Fibroblast of peridontal ligament (primary cell): ENCODE measurements around the gene KXD1.
"Not testable (repeated sequence)": the region's sequence is repeated elsewhere in the genome, so short reads cannot be mapped to it uniquely, and the experiment has no call there.

Source experiments
- DNase-seq: peaks from one replicate; pipeline ENCODE4 v3.0.0-alpha.2; 2010; ENCODE audit errors: extremely low read depth

The KXD1 gene, protein sequence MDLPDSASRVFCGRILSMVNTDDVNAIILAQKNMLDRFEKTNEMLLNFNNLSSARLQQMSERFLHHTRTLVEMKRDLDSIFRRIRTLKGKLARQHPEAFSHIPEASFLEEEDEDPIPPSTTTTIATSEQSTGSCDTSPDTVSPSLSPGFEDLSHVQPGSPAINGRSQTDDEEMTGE

GRCh38 chr19:18557411-18558201, at the start of gene KXD1:
Gene KXD1 (plus strand): TSS chr19:18557870. CDS start chr19:18562057, 4,187 bp downstream.
- peak; percentile 99 for DNase-seq

DNA sequence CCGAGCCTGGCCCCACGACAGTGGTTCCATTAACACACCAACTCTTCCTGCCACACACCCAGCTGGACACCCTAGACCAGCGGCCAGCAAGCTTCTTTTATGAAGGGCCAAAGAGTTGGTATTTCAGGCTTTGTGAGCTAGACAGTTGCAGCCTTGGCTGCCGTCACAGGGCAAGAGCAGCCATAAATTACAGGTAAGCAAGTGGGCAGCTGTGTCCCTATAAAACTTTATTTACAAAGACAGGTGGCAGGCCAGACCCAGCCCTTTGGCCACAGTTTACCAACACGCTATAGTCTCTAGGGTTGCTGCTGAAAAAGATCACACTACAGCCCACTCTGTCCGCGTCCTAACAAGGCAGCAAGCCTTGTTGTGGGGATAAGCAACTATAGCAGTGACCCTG, 49.1 kb upstream of the KXD1 start:
- no peak for DNase-seq

DNA sequence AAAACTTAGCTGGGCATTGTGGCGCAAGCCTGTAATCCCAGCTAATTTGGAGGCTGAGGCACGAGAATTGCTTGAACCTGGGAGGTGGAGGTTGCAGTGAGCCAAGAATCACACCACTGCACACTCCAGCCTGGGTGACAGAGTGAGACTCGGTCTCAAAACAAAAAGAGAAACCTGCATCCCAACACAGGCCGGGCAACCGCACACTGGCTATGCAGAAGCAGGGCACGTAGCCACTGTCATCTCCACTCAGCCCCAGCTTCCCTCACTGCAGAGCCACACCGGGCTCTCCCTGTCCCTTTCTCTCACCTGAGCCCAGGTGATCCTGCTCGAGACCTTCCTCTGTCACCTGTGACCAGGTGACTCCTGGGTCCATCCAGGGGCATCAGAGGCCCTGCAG, 47.5 kb upstream of the KXD1 start:
- DNase-seq = no peak

- no peak for DNase-seq
Observed at GRCh38 chr19:18513868-18514267, 43.8 kb upstream of the KXD1 start.

DNA sequence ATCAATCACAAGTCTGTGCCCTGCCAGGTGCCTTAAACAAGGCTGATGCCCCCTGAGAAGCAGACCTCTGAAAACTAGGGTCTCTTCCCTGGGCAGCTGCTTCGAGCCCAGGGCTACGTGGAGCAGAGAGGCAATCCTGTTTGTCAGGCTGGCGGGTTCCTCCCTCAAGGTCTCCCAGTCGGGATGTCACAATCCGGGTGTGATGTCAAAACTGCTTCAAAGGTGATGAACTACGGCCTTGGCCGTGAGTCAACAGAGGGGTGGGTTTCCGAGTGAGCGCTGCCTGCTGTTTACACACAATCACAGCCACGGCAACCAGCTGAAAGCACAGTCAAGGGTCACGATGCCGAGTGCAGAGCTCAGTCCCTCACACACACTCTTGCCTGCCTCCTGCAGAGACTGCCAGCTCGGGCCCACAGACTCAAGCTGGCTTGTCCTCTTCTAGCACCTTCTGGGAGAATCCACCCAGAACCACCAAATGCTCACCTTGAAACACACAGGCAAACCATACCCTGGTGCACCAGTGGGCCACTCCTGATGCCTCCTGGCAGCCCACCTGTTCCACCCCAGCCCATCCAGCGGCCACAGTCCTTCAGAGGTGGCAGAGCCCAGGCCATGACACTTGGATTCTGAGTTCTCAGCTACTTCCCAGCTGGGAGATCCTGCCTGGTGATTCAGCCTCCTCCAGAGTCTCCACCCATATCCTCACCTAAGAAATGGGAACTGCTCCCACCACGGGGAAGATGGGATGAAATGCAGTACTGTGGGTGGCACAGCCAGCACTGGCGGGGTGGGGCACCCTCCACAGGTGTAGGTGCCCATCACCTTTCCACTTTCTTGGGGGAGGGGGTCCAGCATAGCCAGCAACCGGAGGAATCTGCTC, 42.6 kb upstream of the KXD1 start:
- no peak for DNase-seq

DNA sequence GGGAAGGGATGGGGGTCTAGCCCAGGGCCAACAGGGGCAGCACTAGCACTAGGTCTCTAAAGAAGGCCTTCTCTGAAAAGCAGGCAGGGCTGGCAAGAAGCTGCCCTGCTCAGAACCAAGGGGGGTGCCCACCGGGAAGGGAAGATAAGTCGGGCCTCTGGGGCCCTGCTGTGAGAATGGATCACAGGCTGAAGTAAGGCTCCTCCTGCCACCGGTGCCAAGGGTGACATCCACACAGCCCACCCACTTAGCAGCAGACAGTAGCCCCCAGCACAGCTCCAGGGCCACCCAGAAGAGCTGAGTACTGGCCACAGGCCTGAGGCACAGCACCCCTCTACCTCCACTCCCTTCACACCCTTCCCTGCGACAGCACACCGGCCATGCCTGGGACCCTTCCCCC, 41.7 kb upstream of the KXD1 start:
- DNase-seq = no peak

GRCh38 chr19:18517606-18518005, 40.1 kb upstream of the KXD1 start:
- no peak for DNase-seq

DNA sequence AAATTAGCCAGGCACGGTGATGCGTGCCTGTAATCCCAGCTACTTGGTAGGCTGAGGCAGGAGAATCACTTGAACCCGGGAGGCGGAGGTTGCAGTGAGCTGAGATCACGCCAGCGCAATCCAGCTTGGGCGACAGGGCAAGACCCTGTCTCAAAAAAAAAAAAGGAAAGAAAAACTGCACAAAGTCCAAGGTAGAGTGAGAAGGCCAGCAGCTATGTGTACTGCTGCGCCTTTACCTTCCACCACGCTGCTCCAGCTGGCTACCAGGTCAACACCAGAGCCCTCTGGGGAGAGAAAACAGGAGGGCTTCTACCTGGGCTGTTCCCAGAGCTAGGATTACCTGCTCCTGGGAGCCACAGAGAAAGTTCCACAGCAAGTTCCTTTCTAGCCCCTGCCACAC, 39.0 kb upstream of the KXD1 start:
- no peak for DNase-seq

DNA sequence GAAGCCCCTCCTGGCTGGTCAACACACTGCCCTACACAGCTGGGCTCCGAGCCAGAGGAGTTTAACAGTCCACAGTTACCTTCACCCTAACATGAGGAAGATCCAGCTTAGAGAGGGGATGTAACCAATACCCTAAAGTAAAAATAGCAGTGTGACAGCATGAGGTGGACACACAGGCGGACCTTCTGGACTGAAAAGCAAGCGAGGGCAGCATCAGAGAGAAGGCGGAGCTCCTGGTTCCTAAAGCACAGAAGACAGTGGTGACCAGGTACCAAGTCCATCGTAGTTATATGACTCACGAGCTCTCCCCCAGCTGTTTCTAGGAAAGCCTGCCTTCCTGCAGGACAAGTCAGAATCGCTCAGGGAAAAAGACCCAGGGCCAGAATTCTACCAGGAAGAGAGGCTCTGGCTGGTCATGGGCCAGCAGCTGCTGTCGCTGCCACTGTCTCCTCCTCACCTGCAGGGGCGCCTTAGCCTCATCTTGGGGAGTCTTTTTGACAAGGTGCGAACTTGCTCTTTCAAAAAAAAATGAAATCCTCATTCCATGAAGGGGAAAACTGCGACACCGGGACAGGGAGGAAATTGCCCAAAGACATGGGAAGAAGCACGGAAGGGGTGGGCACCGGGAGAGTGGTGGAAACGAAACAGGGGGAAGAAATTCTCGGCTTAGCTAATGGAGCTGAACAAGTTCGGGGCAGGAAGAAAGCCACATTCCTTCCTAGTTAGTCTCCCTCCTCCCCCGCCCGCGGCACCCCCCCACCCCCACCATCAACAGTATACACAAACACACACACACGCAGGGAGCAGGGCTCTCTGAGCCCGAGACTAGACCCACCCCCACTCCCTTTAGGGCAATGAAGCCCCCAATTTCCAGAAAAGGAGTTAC, 37.5 kb upstream of the KXD1 start:
- DNase-seq = peak; percentile 74

DNA sequence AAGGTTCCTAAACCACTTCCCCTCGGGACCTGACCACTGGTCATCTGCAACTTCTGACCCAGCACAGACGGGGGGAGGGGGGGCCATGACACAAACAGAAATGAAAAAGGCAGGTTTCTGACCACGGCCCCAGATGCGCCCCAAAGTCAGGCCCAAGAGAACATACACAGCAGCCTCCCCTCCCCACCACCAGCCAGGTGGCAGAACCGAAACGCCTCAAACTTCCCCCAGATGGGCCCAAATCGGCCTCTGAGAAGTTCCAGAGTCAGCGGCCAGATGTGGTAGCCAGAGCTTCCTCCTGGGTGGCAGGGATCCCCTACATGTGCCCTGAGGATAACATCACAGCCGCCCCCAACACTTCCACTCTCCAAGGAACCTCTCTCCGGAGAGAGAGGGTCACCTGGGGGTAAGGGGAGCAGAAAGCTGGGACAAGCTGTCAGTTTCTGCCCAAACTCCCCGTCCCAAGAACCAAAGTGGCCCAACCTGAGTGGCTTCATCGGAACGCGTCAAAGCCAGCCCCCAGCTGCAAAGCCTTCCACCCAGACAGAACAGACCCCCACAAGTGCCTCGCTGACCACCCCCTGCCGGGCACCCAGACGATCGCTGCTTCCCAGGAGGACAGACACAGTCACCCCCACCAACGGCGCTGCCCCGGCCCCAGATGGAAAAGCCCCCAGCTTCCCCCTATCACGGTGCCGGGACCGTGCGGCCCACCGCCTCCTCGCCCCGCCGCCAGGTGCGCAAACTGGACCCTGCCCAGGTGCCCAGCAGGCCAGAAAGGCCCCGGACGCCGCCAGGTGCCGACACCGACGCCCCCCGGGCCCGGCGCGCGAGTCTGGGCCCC, 36.6 kb upstream of the KXD1 start:
- no peak for DNase-seq

GRCh38 chr19:18521692-18522123, 36.0 kb upstream of the KXD1 start, which contains the start of gene ELL:
Gene ELL (minus strand): TSS chr19:18522070. CDS start chr19:18522055, 15 bp downstream.
- no peak for DNase-seq

DNA sequence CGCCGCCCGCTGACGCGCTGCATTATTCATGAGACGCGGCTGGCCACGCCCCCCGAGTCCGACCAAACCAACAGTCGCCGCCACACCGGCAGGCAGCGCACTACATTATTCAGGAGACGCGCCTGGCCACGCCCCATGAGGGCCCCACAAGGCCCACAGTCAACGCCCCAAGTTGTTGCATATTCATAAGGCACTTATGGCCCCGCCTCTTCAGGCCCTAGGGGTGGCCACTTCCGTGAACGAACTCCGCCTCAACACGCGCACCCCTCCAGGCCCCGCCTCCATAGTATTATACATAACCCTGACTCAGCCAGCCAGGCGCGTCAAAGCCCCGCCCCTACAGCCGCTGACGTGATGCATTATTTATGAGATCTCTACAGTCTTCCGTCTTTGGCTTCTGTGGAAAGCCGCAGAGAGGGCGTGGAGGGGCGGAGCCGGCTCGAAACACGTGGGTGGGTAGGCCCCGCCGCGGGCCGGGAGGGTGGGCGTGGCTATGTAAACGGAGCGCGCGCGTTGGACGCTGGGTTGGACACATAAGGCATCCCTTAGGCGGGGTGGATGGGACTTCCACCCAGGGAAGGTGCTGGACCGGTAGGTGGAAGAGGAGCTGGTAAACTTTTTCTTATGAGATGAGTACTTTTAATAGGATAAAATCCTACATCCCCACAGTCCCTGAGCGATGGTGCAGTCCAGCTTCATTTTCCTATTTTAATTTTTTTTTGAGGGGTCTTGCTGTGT, 35.4 kb upstream of the KXD1 start:
- peak; percentile 100 for DNase-seq

GRCh38 chr19:18522862-18523440, 34.7 kb upstream of the KXD1 start:
- not testable (repeated sequence) for DNase-seq

GRCh38 chr19:18523841-18524240, 33.8 kb upstream of the KXD1 start:
- DNase-seq = no peak

- no peak for DNase-seq
Observed at GRCh38 chr19:18526316-18526715, 31.4 kb upstream of the KXD1 start.

- no peak for DNase-seq
Observed at GRCh38 chr19:18529782-18530181, 27.9 kb upstream of the KXD1 start.

- DNase-seq = no peak
Observed at GRCh38 chr19:18531485-18531884, 26.2 kb upstream of the KXD1 start.

DNA sequence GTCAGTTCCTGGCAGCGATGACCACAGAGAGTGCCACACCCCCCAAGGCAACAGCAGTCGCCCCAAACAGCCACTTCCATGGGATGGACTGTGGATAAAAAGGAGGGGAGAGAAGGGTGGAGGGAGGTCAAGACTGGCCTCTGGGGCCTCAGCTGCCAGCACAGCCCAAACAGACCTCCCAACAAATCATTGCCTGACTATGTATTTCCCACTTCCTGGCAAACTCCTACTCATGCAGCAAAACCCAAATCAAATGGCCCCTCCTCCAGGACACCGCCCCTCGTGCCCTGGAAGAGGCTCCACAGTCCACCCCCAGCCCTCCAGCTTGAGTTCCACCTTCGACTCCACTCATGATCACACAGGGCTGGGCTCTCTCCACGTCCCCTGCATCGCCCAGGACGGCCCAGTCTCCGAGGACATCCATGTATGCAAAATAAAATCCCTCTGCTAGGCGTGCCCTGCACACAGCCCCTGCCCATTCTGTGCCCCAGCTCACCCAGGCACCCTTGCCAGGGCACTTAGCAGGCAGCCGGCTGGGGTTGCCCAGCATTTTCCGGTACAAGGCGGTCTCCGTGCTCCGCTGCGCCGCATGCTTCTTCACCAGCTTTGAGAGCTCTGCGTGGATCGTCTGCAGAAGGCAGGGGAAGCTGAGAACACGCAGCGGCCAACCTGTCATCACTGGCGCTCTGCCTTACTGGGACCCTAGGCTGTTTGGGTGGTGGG, 25.3 kb upstream of the KXD1 start:
- DNase-seq = no peak

GRCh38 chr19:18533058-18533457, 24.6 kb upstream of the KXD1 start:
- no peak for DNase-seq
